Retinal pigment epithelial cell (primary cell): Measurements from ENCODE around the gene NPIPA5.
"Not testable (repeated sequence)": the region's sequence is repeated elsewhere in the genome, so short reads cannot be mapped to it uniquely, and the experiment has no call there.

Experiments
- DNase-seq: peaks from one replicate; pipeline ENCODE4 v3.0.0-alpha.2; 2010; ENCODE audit warnings: low read depth
- H3K4me3 ChIP-seq: 2 replicates; pipeline ENCODE4 v1.5.1; 2011; ENCODE audit warnings: mild to moderate bottlenecking, low read length, control low read depth, moderate library complexity
- CTCF ChIP-seq: conservative IDR thresholded peaks from 2 replicates; pipeline ENCODE4 v1.5.1; 2011; ENCODE audit warnings: low read depth, low read length, control low read depth, inconsistent platforms

NPIPA5 gene

DNA sequence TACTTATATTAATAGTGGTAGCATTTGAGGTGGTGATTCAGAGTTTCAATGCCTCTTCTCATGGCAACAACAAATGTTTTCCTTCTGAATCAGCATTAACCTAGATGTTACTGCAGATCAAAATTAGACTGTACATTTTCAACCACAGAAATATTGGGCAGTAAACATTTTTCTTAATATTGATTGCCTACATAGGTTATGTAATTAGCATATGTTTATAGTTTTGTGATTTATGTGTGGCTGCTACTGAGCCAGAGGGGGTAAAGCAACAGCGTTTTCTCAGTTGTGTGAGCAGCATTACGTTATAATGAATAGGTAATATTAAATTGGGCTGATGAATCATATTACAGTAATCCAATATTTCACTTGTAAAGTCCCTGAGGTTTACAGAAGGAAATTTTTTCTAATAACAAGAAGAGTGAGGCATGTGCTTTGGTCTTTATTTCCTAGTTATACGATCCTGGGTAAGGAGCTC, 37.5 kb upstream of the NPIPA5 start:
- H3K4me3 ChIP-seq, result no peak overlapping the region
- TF ChIP-seq CTCF, result no peak
- DNase-seq, result no peak

DNA sequence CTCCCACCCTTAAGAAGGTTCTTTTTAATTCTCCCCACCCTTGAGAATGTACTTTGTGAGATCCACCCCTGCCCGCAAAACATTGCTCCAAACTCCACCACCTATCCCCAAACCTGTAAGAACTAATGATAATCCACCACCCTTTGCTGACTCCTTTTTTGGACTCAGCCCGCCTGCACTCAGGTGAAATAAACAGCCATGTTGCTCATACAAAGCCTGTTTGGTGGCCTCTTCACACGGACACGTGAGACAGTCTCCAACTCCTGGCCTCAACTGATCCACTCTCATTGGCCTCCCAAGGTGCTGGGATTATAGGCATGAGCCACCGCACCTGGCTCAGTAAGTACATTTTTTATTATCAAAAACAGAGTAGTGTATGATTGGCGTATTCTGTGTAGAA, 31.4 kb upstream of the NPIPA5 start:
- not testable (repeated sequence) for H3K4me3 ChIP-seq, DNase-seq

- H3K4me3 ChIP-seq, DNase-seq: not testable (repeated sequence)
Observed at GRCh38 chr16:15407756-15408155, 29.7 kb upstream of the NPIPA5 start.

- no peak overlapping the region for H3K4me3 ChIP-seq
- DNase-seq, result no peak
- TF ChIP-seq CTCF, result no peak
Observed at GRCh38 chr16:15404792-15405191, 26.7 kb upstream of the NPIPA5 start.

DNA sequence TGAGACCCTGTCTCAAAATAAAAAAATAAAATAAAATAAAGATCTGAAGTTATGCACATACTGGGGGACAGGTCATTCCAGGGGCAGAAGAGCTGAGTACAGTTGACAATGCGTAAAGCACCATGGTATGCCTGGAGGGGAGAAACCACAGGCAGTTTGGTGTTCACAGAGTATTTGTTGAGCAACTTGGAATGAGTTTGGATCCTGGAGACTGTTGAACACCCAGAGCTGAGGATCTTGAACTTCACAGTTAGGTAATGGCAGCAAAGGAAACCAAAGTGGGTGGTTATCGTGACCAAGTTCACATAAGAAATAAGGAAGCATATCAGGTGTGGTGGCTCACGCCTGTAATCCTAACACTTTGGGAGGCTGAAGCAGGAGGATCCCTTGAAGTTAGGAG, 26.0 kb upstream of the NPIPA5 start:
- DNase-seq, result not testable (repeated sequence)

GRCh38 chr16:15403392-15403995, 25.4 kb upstream of the NPIPA5 start:
- H3K4me3 ChIP-seq, result no peak overlapping the region
- no peak for DNase-seq
- no peak for TF ChIP-seq CTCF

More for the DNA sequence above, 26.0 kb upstream of the NPIPA5 start:
- not testable (repeated sequence) for H3K4me3 ChIP-seq

GRCh38 chr16:15401972-15402371, 23.9 kb upstream of the NPIPA5 start:
- DNase-seq, result no peak
- no peak overlapping the region for H3K4me3 ChIP-seq
- no peak for TF ChIP-seq CTCF

DNA sequence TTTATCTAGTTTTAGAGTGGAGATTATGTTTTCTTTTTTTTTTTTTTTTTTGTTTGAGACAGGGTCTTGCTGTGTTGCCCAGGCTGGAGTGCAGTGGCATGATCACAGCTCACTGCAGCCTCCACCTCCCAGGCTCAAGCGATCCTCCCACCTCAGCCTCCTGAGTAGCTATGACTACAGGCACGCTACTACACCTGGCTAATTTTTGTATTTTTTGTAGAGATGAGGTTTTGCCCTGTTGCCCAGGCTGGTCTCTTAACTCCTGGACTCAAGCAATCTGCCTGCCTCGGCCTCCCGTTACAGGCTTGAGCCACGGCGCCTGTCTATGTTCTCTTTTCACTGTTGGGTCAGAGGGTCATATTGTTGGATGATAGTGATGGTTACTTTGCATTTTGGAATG, 22.2 kb upstream of the NPIPA5 start:
- not testable (repeated sequence) for DNase-seq, H3K4me3 ChIP-seq

- TF ChIP-seq CTCF, result no peak
- H3K4me3 ChIP-seq, result no peak overlapping the region
- DNase-seq, result no peak
Observed at GRCh38 chr16:15399317-15399716, 21.2 kb upstream of the NPIPA5 start.
